ENCODE data around the gene RETREG3. TPM values are rescaled to one million over a fixed set of nuclear protein-coding genes. Genes with fewer than 3 reads are reported as not detected.

The RETREG3 gene
- total RNA-seq, 1 donor from 2014 or later: 40.2 TPM

DNA sequence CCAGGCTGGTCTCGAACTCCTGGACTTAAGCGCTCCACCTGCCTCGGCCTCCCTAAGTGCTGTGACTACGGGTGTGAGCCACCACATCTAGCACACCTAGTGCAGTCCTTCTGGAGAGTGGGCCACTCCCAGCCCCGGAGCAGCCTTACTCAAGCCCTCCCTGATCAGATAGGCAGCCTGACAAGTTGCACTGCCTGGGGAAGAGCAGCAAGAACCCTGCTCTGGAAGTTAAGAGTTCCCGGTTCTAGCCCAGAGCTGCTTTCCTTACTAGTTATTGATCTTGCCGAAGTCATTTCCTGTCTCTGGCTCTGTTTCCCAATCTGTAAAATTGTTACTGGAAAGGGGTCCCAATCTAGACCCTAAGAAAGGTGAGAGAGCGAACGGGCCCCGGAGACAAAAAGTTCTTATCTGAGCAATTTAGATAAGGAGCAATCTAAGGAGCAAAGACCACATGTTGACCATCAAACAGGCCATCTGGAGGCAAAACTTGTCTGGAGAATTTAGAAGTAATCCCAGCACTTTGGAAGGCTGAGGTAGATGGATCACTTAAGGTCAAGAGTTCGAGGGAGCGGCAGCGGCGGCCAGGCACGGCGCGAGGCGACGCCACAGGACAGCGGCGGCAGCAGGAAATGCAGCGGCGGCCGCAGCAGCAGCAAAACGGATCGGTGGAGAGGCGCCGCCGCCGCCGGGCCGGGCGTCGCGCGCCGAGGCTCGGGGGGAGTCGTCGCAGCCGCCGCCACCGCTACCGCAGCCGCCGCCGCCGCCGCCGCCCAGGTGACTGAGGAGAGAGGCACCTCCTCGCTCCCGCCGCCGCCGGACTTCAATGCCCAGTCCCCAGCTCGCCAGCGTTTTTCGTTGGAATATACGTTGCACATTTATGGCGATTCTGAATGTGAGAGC lies 77.5 kb downstream of the RETREG3 start:
- DNase-seq: no peak

DNA sequence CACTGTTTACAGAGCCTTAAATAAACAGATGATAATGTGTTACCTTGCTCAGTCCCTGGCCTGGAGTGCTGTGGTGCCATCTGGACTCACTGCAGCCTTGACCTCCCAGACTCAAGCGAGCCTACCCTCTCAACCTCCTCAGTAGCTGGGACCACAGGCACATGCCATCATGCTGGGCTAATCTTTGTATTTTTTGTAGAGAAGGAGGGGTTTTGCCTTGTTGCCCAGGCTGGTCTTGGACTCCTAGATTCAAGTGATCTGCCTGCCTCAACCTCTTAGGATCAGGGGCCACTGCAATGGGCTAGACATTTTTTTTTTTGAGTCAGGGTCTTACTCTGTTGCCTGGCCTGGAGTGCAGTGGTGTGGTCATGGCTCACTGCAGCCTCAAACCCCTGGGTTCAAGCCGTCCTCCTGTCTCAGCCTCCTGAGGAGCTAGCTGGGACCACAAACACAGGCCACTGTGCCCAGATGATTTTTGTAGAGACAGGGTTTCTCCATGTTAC lies 78.2 kb downstream of the RETREG3 start:
- no peak for DNase-seq

Other genes with a start within 250 kb of the RETREG3 start
- gene STAT3, start 220.9 kb downstream of the RETREG3 start, total RNA-seq: 107 TPM
- gene CAVIN1, start 186.1 kb downstream of the RETREG3 start, total RNA-seq: 178 TPM
- 84.6 TPM for gene ATP6V0A1, start 150.5 kb downstream of the RETREG3 start, total RNA-seq
- gene NAGLU, start 73.1 kb downstream of the RETREG3 start, total RNA-seq: 9.5 TPM
- 0.59 TPM for gene HSD17B1, start 56.5 kb downstream of the RETREG3 start, total RNA-seq
- 14.6 TPM for gene COASY, start 47.2 kb downstream of the RETREG3 start, total RNA-seq
- 24.5 TPM for gene MLX, start 42.3 kb downstream of the RETREG3 start, total RNA-seq
- gene PSMC3IP, start 31.6 kb downstream of the RETREG3 start, total RNA-seq: 3.2 TPM
- gene TUBG1, start 309 bp upstream of the RETREG3 start, total RNA-seq: 12.5 TPM
- gene TUBG2, start 49.9 kb upstream of the RETREG3 start, total RNA-seq: 9.2 TPM
- gene PLEKHH3, start 67.6 kb upstream of the RETREG3 start, total RNA-seq: 19.1 TPM
- 0.79 TPM for gene CCR10, start 72.5 kb upstream of the RETREG3 start, total RNA-seq
- 8.3 TPM for gene CNTNAP1, start 73.2 kb upstream of the RETREG3 start, total RNA-seq
- 29.8 TPM for gene EZH1, start 135.7 kb upstream of the RETREG3 start, total RNA-seq
- gene RAMP2, start 151.9 kb upstream of the RETREG3 start, total RNA-seq: 16.4 TPM
- 33.3 TPM for gene VPS25, start 164.1 kb upstream of the RETREG3 start, total RNA-seq
- gene WNK4, start 171.2 kb upstream of the RETREG3 start, total RNA-seq: 0.59 TPM
- 41.6 TPM for gene COA3, start 189.3 kb upstream of the RETREG3 start, total RNA-seq
- 0.20 TPM for gene CNTD1, start 189.5 kb upstream of the RETREG3 start, total RNA-seq
- 68.6 TPM for gene BECN1, start 214.9 kb upstream of the RETREG3 start, total RNA-seq
- 33.9 TPM for gene PSME3, start 224.0 kb upstream of the RETREG3 start, total RNA-seq
- gene AOC2, start 235.2 kb upstream of the RETREG3 start, total RNA-seq: 0.79 TPM
- 38.1 TPM for gene AOC3, start 241.8 kb upstream of the RETREG3 start, total RNA-seq